Measurements from ENCODE around the gene SVIL. TPM values are rescaled to one million over a fixed set of nuclear protein-coding genes. Genes with fewer than 3 reads are reported as not detected.
"Not testable (repeated sequence)": the region's sequence is repeated elsewhere in the genome, so short reads cannot be mapped to it uniquely, and the experiment has no call there.

The SVIL gene
- polyA plus RNA-seq, 1 donor (not counting 4 experiments of a cell fraction or from before 2014, with no cell fraction given): 16.2 TPM

GRCh38 chr10:29610876-29611647 lies 23.7 kb downstream of the SVIL start:
- TF ChIP-seq CTCF (optimal IDR thresholded peaks at IDR 0.05 in 1 of 3, IDR thresholded peaks at IDR 0.05 in 1 of 3, conservative IDR thresholded peaks at IDR 0.05 in 1 of 3; ENCODE audit: extremely low read depth in 1 of 3, insufficient read depth in 2 of 3, low read length in 3 of 3): no peak
- no peak for FAIRE-seq
- dilution Hi-C loops (cut with MboI; ENCODE audit: extremely low pct_ligation_motif_present, low sequenced_read_pairs): no loop called here
- no peaks in the 10 kb centered on the region for H4K20me1 ChIP-seq (ENCODE audit: control insufficient read depth, extremely low read depth, insufficient read depth, low read length)
- no peaks in the 10 kb centered on the region for H3K36me3 ChIP-seq (ENCODE audit: control insufficient read depth in 2 of 2, extremely low read depth in 1 of 2, insufficient read depth in 2 of 2, low read length in 2 of 2)
- peaks cover 29% of the 10 kb centered on the region for H3K4me1 ChIP-seq (ENCODE audit: control insufficient read depth, extremely low read depth, insufficient read depth, low read length)
- no peak overlapping the region for H3K9ac ChIP-seq (ENCODE audit: control insufficient read depth, extremely low read depth, insufficient read depth, low read length)
- no peak overlapping the region for H3K4me2 ChIP-seq (ENCODE audit: control insufficient read depth, extremely low read depth, insufficient read depth, low read depth, low read length)
- no peak overlapping the region for H3K4me3 ChIP-seq (ENCODE audit: control insufficient read depth in 2 of 3, extremely low read depth in 1 of 3, insufficient read depth in 2 of 3, low read depth in 1 of 3, low read length in 3 of 3)
- no peaks in the 10 kb centered on the region for H3K27me3 ChIP-seq (ENCODE audit: control insufficient read depth, extremely low read depth, insufficient read depth, low read length)
- DNase-seq (ENCODE audit: low read depth, low spot score): no peak
- peaks cover 2% of the 10 kb centered on the region for H3K9me3 ChIP-seq (ENCODE audit: control insufficient read depth, low read depth, low read length)
- no peak overlapping the region for H2AFZ ChIP-seq (ENCODE audit: control insufficient read depth, low read length)
- H3K27ac ChIP-seq (ENCODE audit: control insufficient read depth, insufficient read depth, low read length): no peak overlapping the region
- H3K79me2 ChIP-seq (ENCODE audit: control insufficient read depth, insufficient read depth, low read length): peaks cover 3% of the 10 kb centered on the region
- peaks cover 2% of the 10 kb centered on the region for H3K9me1 ChIP-seq (ENCODE audit: control insufficient read depth, extremely low read depth, insufficient read depth, low read length)

- H4K20me1 ChIP-seq (ENCODE audit: control insufficient read depth, extremely low read depth, insufficient read depth, low read length); H3K79me2 ChIP-seq (ENCODE audit: control insufficient read depth, insufficient read depth, low read length); H3K36me3 ChIP-seq (ENCODE audit: control insufficient read depth in 2 of 2, extremely low read depth in 1 of 2, insufficient read depth in 2 of 2, low read length in 2 of 2); H3K9ac ChIP-seq (ENCODE audit: control insufficient read depth, extremely low read depth, insufficient read depth, low read length); H3K9me1 ChIP-seq (ENCODE audit: control insufficient read depth, extremely low read depth, insufficient read depth, low read length); H3K4me2 ChIP-seq (ENCODE audit: control insufficient read depth, extremely low read depth, insufficient read depth, low read depth, low read length); H3K27me3 ChIP-seq (ENCODE audit: control insufficient read depth, extremely low read depth, insufficient read depth, low read length); FAIRE-seq; H3K9me3 ChIP-seq (ENCODE audit: control insufficient read depth, low read depth, low read length); H2AFZ ChIP-seq (ENCODE audit: control insufficient read depth, low read length); H3K4me3 ChIP-seq (ENCODE audit: control insufficient read depth in 2 of 3, extremely low read depth in 1 of 3, insufficient read depth in 2 of 3, low read depth in 1 of 3, low read length in 3 of 3); dilution Hi-C loops (cut with MboI; ENCODE audit: extremely low pct_ligation_motif_present, low sequenced_read_pairs); H3K27ac ChIP-seq (ENCODE audit: control insufficient read depth, insufficient read depth, low read length); DNase-seq (ENCODE audit: low read depth, low spot score): not testable (repeated sequence)
- peaks cover 29% of the 10 kb centered on the region for H3K4me1 ChIP-seq (ENCODE audit: control insufficient read depth, extremely low read depth, insufficient read depth, low read length)
Observed at GRCh38 chr10:29610331-29610730, 24.4 kb downstream of the SVIL start.

GRCh38 chr10:29609696-29610095 lies 25.1 kb downstream of the SVIL start:
- H3K9ac ChIP-seq (ENCODE audit: control insufficient read depth, extremely low read depth, insufficient read depth, low read length): no peak overlapping the region
- H3K4me2 ChIP-seq (ENCODE audit: control insufficient read depth, extremely low read depth, insufficient read depth, low read depth, low read length): no peak overlapping the region
- no peaks in the 10 kb centered on the region for H3K27me3 ChIP-seq (ENCODE audit: control insufficient read depth, extremely low read depth, insufficient read depth, low read length)
- FAIRE-seq (no peak), DNase-seq (ENCODE audit: low read depth, low spot score) (no peak)
- no peak overlapping the region for H3K4me3 ChIP-seq (ENCODE audit: control insufficient read depth in 2 of 3, extremely low read depth in 1 of 3, insufficient read depth in 2 of 3, low read depth in 1 of 3, low read length in 3 of 3)
- no peaks in the 10 kb centered on the region for H3K36me3 ChIP-seq (ENCODE audit: control insufficient read depth in 2 of 2, extremely low read depth in 1 of 2, insufficient read depth in 2 of 2, low read length in 2 of 2)
- peaks cover 2% of the 10 kb centered on the region for H3K9me3 ChIP-seq (ENCODE audit: control insufficient read depth, low read depth, low read length)
- TF ChIP-seq EZH2 (IDR thresholded peaks at IDR 0.05; ENCODE audit: low read length) (no peak), CTCF (optimal IDR thresholded peaks at IDR 0.05 in 1 of 3, IDR thresholded peaks at IDR 0.05 in 1 of 3, conservative IDR thresholded peaks at IDR 0.05 in 1 of 3; ENCODE audit: extremely low read depth in 1 of 3, insufficient read depth in 2 of 3, low read length in 3 of 3) (no peak)
- H3K9me1 ChIP-seq (ENCODE audit: control insufficient read depth, extremely low read depth, insufficient read depth, low read length): peaks cover 2% of the 10 kb centered on the region
- dilution Hi-C loops (cut with MboI; ENCODE audit: extremely low pct_ligation_motif_present, low sequenced_read_pairs): no loop called here
- no peak overlapping the region for H3K27ac ChIP-seq (ENCODE audit: control insufficient read depth, insufficient read depth, low read length)
- H3K79me2 ChIP-seq (ENCODE audit: control insufficient read depth, insufficient read depth, low read length): no peaks in the 10 kb centered on the region
- H4K20me1 ChIP-seq (ENCODE audit: control insufficient read depth, extremely low read depth, insufficient read depth, low read length): no peaks in the 10 kb centered on the region
- no peak overlapping the region for H2AFZ ChIP-seq (ENCODE audit: control insufficient read depth, low read length)
- H3K4me1 ChIP-seq (ENCODE audit: control insufficient read depth, extremely low read depth, insufficient read depth, low read length): peaks cover 29% of the 10 kb centered on the region

All from keratinocyte (primary cell).